ENCODE data around the gene HES1. TPM values are rescaled to one million over a fixed set of nuclear protein-coding genes. Genes with fewer than 3 reads are reported as not detected.

Gene HES1
- total RNA-seq, 1 donor from 2014 or later = 66.5 TPM

GRCh38 chr3:194130807-194131589 is 5.0 kb upstream of the HES1 start:
- Histone ChIP-seq H3K36me3 (no peaks in the 10 kb centered on the region), H3K4me1 (peaks cover 52% of the 10 kb centered on the region), H4K20me1 (ENCODE audit: low read depth) (no peaks in the 10 kb centered on the region), H2AFZ (replicated peaks) (no peak overlapping the region), H3K9me3 (ENCODE audit: low read depth) (no peaks in the 10 kb centered on the region), H3K4me3 (peak overlapping the region; percentile 16), H3K79me2 (ENCODE audit: low read depth) (peaks cover under 1% of the 10 kb centered on the region), H3K4me2 (peak overlapping the region; percentile 65), H3F3A (ENCODE audit: low read depth) (peaks cover 66% of the 10 kb centered on the region), H3K27ac (no peak overlapping the region), H3K27me3 (peaks cover 3% of the 10 kb centered on the region), H3K9ac (no peak overlapping the region)
- Mint-ChIP-seq H3K27me3 (ENCODE audit: insufficient read depth, low read depth) (peaks cover 9% of the 10 kb centered on the region), H3K36me3 (no peaks in the 10 kb centered on the region), H3K9me3 (no peaks in the 10 kb centered on the region), H3K4me3 (peak overlapping the region; percentile 80), H3K4me1 (peaks cover 52% of the 10 kb centered on the region), H3K27ac (peak overlapping the region; percentile 84)
- DNase-seq (ENCODE audit: low spot score) = peak; percentile 82
- TF ChIP-seq EZH2phosphoT487 (IDR thresholded peaks at IDR 0.05) (no peak), EZH2 (IDR thresholded peaks at IDR 0.05) (no peak), CTCF (IDR thresholded peaks at IDR 0.05) (no peak)

GRCh38 chr3:194132465-194133286 is 3.3 kb upstream of the HES1 start:
- no peaks in the 10 kb centered on the region for H3K9me3 Mint-ChIP-seq
- Histone ChIP-seq H3K27ac (no peak overlapping the region), H3K9me3 (ENCODE audit: low read depth) (no peaks in the 10 kb centered on the region), H4K20me1 (ENCODE audit: low read depth) (peaks cover 16% of the 10 kb centered on the region), H3K4me1 (peaks cover 52% of the 10 kb centered on the region), H3K79me2 (ENCODE audit: low read depth) (peaks cover 17% of the 10 kb centered on the region), H3K9ac (no peak overlapping the region), H3K4me3 (no peak overlapping the region), H3K4me2 (peak overlapping the region; percentile 65), H3K27me3 (peaks cover 3% of the 10 kb centered on the region), H2AFZ (replicated peaks) (no peak overlapping the region), H3K36me3 (no peaks in the 10 kb centered on the region), H3F3A (ENCODE audit: low read depth) (peaks cover 71% of the 10 kb centered on the region)
- H3K4me1 Mint-ChIP-seq = peaks cover 53% of the 10 kb centered on the region
- TF ChIP-seq EZH2phosphoT487 (IDR thresholded peaks at IDR 0.05) = no peak
- peaks cover 6% of the 10 kb centered on the region for H3K36me3 Mint-ChIP-seq
- H3K4me3 Mint-ChIP-seq = peak overlapping the region; percentile 78
- H3K27ac Mint-ChIP-seq = peak overlapping the region; percentile 35
- DNase-seq (ENCODE audit: low spot score) = peak; percentile 27
- peaks cover 7% of the 10 kb centered on the region for H3K27me3 Mint-ChIP-seq (ENCODE audit: insufficient read depth, low read depth)

GRCh38 chr3:194133661-194134230 is 2.2 kb upstream of the HES1 start:
- TF ChIP-seq EZH2phosphoT487 (IDR thresholded peaks at IDR 0.05) = no peak
- TF ChIP-seq CTCF (IDR thresholded peaks at IDR 0.05) = no peak
- no peak for TF ChIP-seq EZH2 (IDR thresholded peaks at IDR 0.05)
- Histone ChIP-seq H3K36me3 (peaks cover 4% of the 10 kb centered on the region), H3K4me1 (peaks cover 59% of the 10 kb centered on the region), H3K9ac (no peak overlapping the region), H3K4me2 (peak overlapping the region; percentile 62), H2AFZ (replicated peaks) (no peak overlapping the region), H3F3A (ENCODE audit: low read depth) (peaks cover 80% of the 10 kb centered on the region), H3K9me3 (ENCODE audit: low read depth) (no peaks in the 10 kb centered on the region), H4K20me1 (ENCODE audit: low read depth) (peaks cover 26% of the 10 kb centered on the region), H3K27ac (no peak overlapping the region), H3K4me3 (peak overlapping the region; percentile 12), H3K79me2 (ENCODE audit: low read depth) (peaks cover 27% of the 10 kb centered on the region), H3K27me3 (peaks cover 3% of the 10 kb centered on the region)
- Mint-ChIP-seq H3K27me3 (ENCODE audit: insufficient read depth, low read depth) (peaks cover 7% of the 10 kb centered on the region), H3K4me1 (peaks cover 59% of the 10 kb centered on the region), H3K36me3 (peaks cover 10% of the 10 kb centered on the region), H3K9me3 (no peaks in the 10 kb centered on the region), H3K4me3 (peak overlapping the region; percentile 78), H3K27ac (peak overlapping the region; percentile 38)
- no peak for DNase-seq (ENCODE audit: low spot score)

Data from neural progenitor cell (in vitro differentiated cells).